NCI-H187 treated with DMSO at 0.1 percent for 48 hours (cell line): Measurements from ENCODE around the gene MRPL52.
"Not testable (repeated sequence)": the region's sequence is repeated elsewhere in the genome, so short reads cannot be mapped to it uniquely, and the experiment has no call there.

Experiments
- DNase-seq: peaks from one replicate; lab custom pipeline; 2025; lab: John Stamatoyannopoulos, UW

MRPL52 gene

GRCh38 chr14:22839159-22839779 is 9.6 kb downstream of the MRPL52 start:
- no peak for DNase-seq

GRCh38 chr14:22841311-22841710 is 11.6 kb downstream of the MRPL52 start:
- no peak for DNase-seq

- no peak for DNase-seq
Measured at GRCh38 chr14:22841769-22842168, 12.1 kb downstream of the MRPL52 start.

GRCh38 chr14:22842211-22843122 is 12.8 kb downstream of the MRPL52 start:
- DNase-seq: no peak

- DNase-seq: no peak
Measured at GRCh38 chr14:22843123-22843925, 13.6 kb downstream of the MRPL52 start.

- no peak for DNase-seq
Measured at GRCh38 chr14:22844221-22845102, 14.8 kb downstream of the MRPL52 start.

- no peak for DNase-seq
Measured at GRCh38 chr14:22845103-22845394, 15.4 kb downstream of the MRPL52 start.

GRCh38 chr14:22845821-22846625 is 16.3 kb downstream of the MRPL52 start:
- DNase-seq: no peak

GRCh38 chr14:22846811-22847307 is 17.2 kb downstream of the MRPL52 start:
- DNase-seq: no peak

- no peak for DNase-seq
Measured at GRCh38 chr14:22847661-22848341, 18.1 kb downstream of the MRPL52 start.

- no peak for DNase-seq
Measured at GRCh38 chr14:22848351-22849164, 18.9 kb downstream of the MRPL52 start.

GRCh38 chr14:22849212-22849819 is 19.6 kb downstream of the MRPL52 start:
- no peak for DNase-seq

GRCh38 chr14:22850944-22851764 is 21.5 kb downstream of the MRPL52 start:
- no peak for DNase-seq

GRCh38 chr14:22852178-22852577 is 22.5 kb downstream of the MRPL52 start:
- DNase-seq: not testable (repeated sequence)

- no peak for DNase-seq
Measured at GRCh38 chr14:22852599-22852939, 22.9 kb downstream of the MRPL52 start.

GRCh38 chr14:22852940-22853767 is 23.5 kb downstream of the MRPL52 start:
- no peak for DNase-seq

GRCh38 chr14:22854296-22854695 is 24.6 kb downstream of the MRPL52 start:
- not testable (repeated sequence) for DNase-seq
